KMS-11 (cell line): ENCODE data around the gene CHRM3.

Experiments
- H2AFZ ChIP-seq: fragments of 200-600 bp; sonication (generic); 2 replicates; pipeline ENCODE4 v1.6.1; 2016; ENCODE audit warnings: antibody characterized with exemption, mixed run types, low read depth
- H3K27ac ChIP-seq: fragments of 200-600 bp; sonication (generic); 2 replicates; pipeline ENCODE4 v1.6.1; 2016; ENCODE audit warnings: mild to moderate bottlenecking, mixed run types
- H3K27me3 ChIP-seq: fragments of 200-600 bp; sonication (generic); 2 replicates; pipeline ENCODE4 v1.6.1; 2017; ENCODE audit warnings: mild to moderate bottlenecking, low read depth, mixed run types, moderate library complexity; ENCODE audit not compliant: insufficient read depth
- H3K36me3 ChIP-seq: fragments of 200-600 bp; sonication (generic); 2 replicates; pipeline ENCODE4 v1.6.1; 2017; ENCODE audit warnings: mild to moderate bottlenecking, mixed run types; ENCODE audit not compliant: insufficient read depth
- H3K4me1 ChIP-seq: fragments of 200-600 bp; sonication (generic); 2 replicates; pipeline ENCODE4 v1.6.1; 2016; ENCODE audit warnings: mild to moderate bottlenecking, low read depth, mixed run types; ENCODE audit not compliant: poor library complexity, severe bottlenecking
- H3K4me2 ChIP-seq: fragments of 200-600 bp; sonication (generic); 2 replicates; pipeline ENCODE4 v1.7.0; 2016; ENCODE audit warnings: mild to moderate bottlenecking, mixed run types
- H3K4me3 ChIP-seq: fragments of 200-600 bp; sonication (generic); IDR thresholded peaks from 2 replicates; pipeline ENCODE4 v1.6.1; 2017; ENCODE audit warnings: low read depth, low read length, mixed read lengths; ENCODE audit not compliant: insufficient read depth
- H3K79me2 ChIP-seq: fragments of 200-600 bp; sonication (generic); 2 replicates; pipeline ENCODE4 v1.6.1; 2016; ENCODE audit warnings: low read depth, mixed run types; ENCODE audit not compliant: insufficient read depth
- H3K9ac ChIP-seq: fragments of 200-600 bp; sonication (generic); 2 replicates; pipeline ENCODE4 v1.6.1; 2016; ENCODE audit warnings: mild to moderate bottlenecking, mixed run types
- H4K20me1 ChIP-seq: fragments of 200-600 bp; sonication (generic); 2 replicates; pipeline ENCODE4 v1.6.1; 2016; ENCODE audit warnings: mild to moderate bottlenecking, mixed run types; ENCODE audit not compliant: insufficient read depth
- TF ChIP-seq, protein P1 (sequence below): fragments of 200-600 bp; sonication (generic); conservative IDR thresholded peaks from 2 replicates; pipeline ENCODE4 v1.6.1; 2017; ENCODE audit warnings: low read depth, mild to moderate bottlenecking, antibody characterized with exemption, low read length, moderate library complexity, mixed read lengths

Gene CHRM3

DNA sequence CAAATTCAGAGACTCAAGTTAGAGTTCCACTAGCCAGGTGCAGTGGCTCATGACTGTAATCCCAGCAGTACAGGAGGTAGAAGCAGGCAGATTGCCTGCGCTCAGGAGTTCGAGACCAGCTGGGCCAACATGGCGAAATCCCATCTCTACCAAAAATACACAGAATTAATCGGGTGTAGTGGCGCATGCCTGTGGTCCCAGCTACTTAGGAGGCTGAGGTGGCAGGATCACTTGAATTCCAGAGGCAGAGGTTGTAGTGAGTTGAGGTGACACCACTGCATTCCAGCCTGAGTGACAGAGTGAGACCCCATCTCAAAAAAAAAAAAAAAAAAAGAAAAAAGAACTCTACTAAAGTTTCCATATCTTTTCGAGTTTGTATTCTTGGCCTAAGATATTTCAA, 36.7 kb upstream of the CHRM3 start:
- no peak overlapping the region for H2AFZ ChIP-seq
- no peaks in the 10 kb centered on the region for H3K36me3 ChIP-seq
- no peak overlapping the region for H3K27ac ChIP-seq
- H3K9ac ChIP-seq, result no peak overlapping the region
- H3K4me3 ChIP-seq, result no peak overlapping the region
- H4K20me1 ChIP-seq, result no peaks in the 10 kb centered on the region
- no peak overlapping the region for H3K4me2 ChIP-seq
- TF ChIP-seq, protein P1, sequence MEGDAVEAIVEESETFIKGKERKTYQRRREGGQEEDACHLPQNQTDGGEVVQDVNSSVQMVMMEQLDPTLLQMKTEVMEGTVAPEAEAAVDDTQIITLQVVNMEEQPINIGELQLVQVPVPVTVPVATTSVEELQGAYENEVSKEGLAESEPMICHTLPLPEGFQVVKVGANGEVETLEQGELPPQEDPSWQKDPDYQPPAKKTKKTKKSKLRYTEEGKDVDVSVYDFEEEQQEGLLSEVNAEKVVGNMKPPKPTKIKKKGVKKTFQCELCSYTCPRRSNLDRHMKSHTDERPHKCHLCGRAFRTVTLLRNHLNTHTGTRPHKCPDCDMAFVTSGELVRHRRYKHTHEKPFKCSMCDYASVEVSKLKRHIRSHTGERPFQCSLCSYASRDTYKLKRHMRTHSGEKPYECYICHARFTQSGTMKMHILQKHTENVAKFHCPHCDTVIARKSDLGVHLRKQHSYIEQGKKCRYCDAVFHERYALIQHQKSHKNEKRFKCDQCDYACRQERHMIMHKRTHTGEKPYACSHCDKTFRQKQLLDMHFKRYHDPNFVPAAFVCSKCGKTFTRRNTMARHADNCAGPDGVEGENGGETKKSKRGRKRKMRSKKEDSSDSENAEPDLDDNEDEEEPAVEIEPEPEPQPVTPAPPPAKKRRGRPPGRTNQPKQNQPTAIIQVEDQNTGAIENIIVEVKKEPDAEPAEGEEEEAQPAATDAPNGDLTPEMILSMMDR, result no peak
- H3K27me3 ChIP-seq, result no peaks in the 10 kb centered on the region
- no peaks in the 10 kb centered on the region for H3K4me1 ChIP-seq
- no peaks in the 10 kb centered on the region for H3K79me2 ChIP-seq

DNA sequence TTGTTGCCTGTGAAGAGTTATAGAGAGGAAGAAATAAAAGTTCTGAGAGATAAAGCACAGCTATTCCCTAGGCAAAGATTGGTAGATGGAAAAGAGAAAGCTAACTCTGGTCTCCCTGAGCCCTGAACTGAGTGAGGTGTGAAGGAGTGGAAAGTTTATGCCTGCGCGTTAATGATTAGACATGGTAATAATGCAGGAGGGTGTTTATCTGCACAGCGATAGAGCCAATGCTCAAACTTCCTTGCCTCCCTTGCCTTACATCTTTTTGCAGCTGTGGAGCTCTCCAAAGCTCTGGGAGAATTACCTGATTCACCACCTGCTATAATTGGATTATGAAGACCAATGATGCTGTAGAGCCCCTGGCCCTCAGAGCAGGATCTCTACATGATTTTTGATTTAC, 32.8 kb upstream of the CHRM3 start:
- H3K9ac ChIP-seq, result no peak overlapping the region
- no peak overlapping the region for H3K4me2 ChIP-seq
- H3K79me2 ChIP-seq, result no peaks in the 10 kb centered on the region
- H2AFZ ChIP-seq, result no peak overlapping the region
- H3K4me1 ChIP-seq, result no peaks in the 10 kb centered on the region
- H3K27ac ChIP-seq, result no peak overlapping the region
- no peaks in the 10 kb centered on the region for H3K36me3 ChIP-seq
- no peak overlapping the region for H3K4me3 ChIP-seq
- TF ChIP-seq, protein P1, result no peak
- no peaks in the 10 kb centered on the region for H4K20me1 ChIP-seq
- H3K27me3 ChIP-seq, result no peaks in the 10 kb centered on the region

DNA sequence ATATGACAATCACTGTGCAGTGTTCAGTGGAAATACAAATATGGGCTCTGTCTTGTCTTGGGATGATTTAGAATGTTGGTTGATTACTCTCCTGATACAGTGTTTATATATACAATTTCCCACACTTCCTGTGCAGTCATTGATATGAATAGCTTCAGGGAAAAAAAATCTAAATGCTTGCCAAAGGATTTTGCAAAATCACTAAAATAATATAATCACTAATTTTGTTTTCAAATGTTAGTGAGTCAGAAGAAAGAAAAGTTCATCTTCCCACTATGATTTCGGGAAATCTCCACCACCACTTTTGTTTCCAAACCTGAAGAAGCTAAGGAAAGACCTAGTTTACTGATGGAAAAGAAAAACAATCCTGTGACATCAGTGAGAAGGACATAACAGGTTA, 32.1 kb upstream of the CHRM3 start:
- Histone ChIP-seq H3K4me2 (no peak overlapping the region), H3K27ac (no peak overlapping the region), H4K20me1 (no peaks in the 10 kb centered on the region), H3K27me3 (no peaks in the 10 kb centered on the region), H3K4me3 (no peak overlapping the region), H3K4me1 (no peaks in the 10 kb centered on the region), H3K79me2 (no peaks in the 10 kb centered on the region), H3K36me3 (no peaks in the 10 kb centered on the region), H2AFZ (no peak overlapping the region), H3K9ac (no peak overlapping the region)
- TF ChIP-seq, protein P1, result no peak

DNA sequence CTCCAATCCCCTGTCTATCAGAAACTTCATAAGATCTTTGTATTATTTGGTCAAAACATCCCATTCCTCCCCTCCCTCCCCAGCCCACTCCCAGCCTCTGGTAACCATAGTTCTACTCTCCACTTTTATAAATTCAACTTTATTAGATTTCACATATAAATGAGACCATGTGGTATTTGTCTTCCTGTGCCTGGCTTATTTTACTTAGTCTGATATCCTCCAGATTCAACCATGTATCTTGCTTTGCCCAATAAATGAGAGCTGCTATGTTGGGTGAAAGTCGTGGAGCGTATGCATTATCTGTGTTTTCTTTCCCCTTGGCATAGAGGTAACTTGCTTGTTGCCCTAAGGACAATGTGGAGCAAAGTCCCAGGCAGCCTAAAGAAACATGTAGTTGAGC, 28.5 kb upstream of the CHRM3 start:
- Histone ChIP-seq H3K4me3 (no peak overlapping the region), H2AFZ (no peak overlapping the region), H4K20me1 (no peaks in the 10 kb centered on the region), H3K4me1 (no peaks in the 10 kb centered on the region), H3K27me3 (no peaks in the 10 kb centered on the region), H3K79me2 (no peaks in the 10 kb centered on the region), H3K36me3 (no peaks in the 10 kb centered on the region), H3K27ac (no peak overlapping the region), H3K4me2 (no peak overlapping the region), H3K9ac (no peak overlapping the region)
- TF ChIP-seq, protein P1, result no peak

DNA sequence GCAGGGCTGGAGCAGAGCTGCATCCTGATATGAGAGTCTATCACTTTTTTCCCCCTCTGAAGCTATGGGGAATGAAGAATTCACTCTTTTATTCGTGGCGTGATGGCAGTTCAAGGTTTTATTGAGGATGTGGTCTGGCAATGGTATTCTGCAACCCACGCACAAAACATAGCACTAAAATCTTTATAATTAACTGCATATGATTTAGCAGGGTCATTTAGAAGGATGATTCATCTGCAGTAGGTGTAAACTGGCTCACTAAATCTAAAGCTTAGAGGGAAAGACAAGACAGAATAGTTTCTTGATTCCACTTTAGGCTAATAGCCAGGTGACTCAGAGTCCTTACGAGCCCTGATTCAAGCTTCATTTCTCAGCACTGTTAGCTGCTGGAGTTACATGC, 25.0 kb upstream of the CHRM3 start:
- H3K9ac ChIP-seq, result no peak overlapping the region
- H3K79me2 ChIP-seq, result no peaks in the 10 kb centered on the region
- H3K4me2 ChIP-seq, result no peak overlapping the region
- no peaks in the 10 kb centered on the region for H4K20me1 ChIP-seq
- no peaks in the 10 kb centered on the region for H3K27me3 ChIP-seq
- H2AFZ ChIP-seq, result no peak overlapping the region
- no peaks in the 10 kb centered on the region for H3K4me1 ChIP-seq
- no peak overlapping the region for H3K27ac ChIP-seq
- H3K36me3 ChIP-seq, result no peaks in the 10 kb centered on the region
- no peak overlapping the region for H3K4me3 ChIP-seq
- TF ChIP-seq, protein P1, result no peak
